Measurements from ENCODE around the gene FAM83G. TPM values are rescaled to one million over a fixed set of nuclear protein-coding genes. Genes with fewer than 3 reads are reported as not detected.

Gene FAM83G
- polyA plus RNA-seq, 1 of the 3 experiments (the other 2 are of a cell fraction) = 6.5 TPM

DNA sequence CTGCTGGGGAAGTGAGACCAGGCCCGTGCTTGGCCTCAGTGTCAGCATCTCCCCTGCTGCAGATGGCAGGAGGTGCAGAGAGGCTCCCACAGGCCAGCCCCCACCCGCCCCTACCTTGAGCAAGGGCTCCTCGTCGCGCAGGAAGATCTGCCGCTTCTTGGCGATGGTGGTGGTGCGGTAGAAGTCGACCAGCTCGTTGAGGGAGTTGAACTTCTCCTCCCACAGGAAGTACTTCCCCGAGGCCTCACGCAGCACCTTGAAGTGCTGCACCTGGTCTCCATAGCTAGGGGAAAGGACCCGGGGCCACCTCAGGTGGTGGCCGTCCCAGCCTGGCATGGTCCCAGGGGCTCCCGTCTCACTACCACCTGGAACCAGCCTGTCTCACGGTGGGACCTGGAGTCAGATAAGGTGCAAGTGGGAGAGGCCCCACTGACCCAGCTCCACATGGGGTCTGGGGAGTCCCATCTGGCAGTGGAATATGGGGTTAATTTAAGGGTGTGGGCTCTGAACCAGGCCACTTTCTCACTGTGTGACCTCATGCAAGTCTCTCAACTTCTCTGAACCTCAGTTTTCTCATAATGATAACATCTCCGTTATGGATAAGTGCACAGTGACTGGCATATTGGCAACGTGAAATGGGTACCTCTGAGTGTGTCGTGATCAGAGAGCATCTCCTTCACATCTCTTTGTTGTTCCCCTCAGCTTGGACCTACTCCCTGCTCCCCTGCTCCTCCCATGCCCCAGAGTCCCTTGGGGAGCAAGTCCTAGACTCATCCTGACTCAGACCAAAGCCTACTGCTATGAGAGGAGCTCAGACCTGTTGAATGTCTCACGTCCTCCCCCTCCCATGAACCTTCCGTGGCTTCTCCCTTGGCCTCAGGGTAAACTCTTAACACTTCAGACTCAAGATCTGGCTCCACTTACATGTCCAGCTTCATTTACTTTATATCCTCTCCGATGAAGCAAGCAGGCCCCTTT is 19.8 kb upstream of the FAM83G start:
- Histone ChIP-seq H2AFZ (ENCODE audit: low read depth) (no peak overlapping the region), H3F3A (replicated peaks; ENCODE audit: insufficient read depth) (peaks cover 5% of the 10 kb centered on the region), H3K4me3 (ENCODE audit: low read depth in 2 of 2, low read length in 1 of 2) (no peak overlapping the region), H3K4me1 (ENCODE audit: control insufficient read depth in 1 of 2, insufficient read depth in 2 of 2, low read depth in 1 of 2, low read length in 1 of 2) (peaks cover 0 to 14% of the 10 kb centered on the region in 2 experiments; a peak in 1 of 4 replicates), H3K36me3 (replicated peaks in 1 of 2; ENCODE audit: control insufficient read depth in 1 of 2, insufficient read depth in 2 of 2, low read length in 1 of 2) (no peaks in the 10 kb centered on the region), H3K79me2 (ENCODE audit: insufficient read depth) (no peaks in the 10 kb centered on the region), H3K9ac (no peak overlapping the region), H3K4me2 (no peak overlapping the region), H3K27me3 (ENCODE audit: insufficient read depth) (no peaks in the 10 kb centered on the region), H4K20me1 (ENCODE audit: insufficient read depth) (no peaks in the 10 kb centered on the region), H3K9me2 (no peaks in the 10 kb centered on the region), H3K27ac (ENCODE audit: low read depth in 2 of 2, low read length in 1 of 2) (no peak overlapping the region), H3K9me3 (no peaks in the 10 kb centered on the region)
- 94% methylated on average over 14 of the region's 22 CpGs for WGBS (ENCODE audit: low lambda C conversion rate)
- DNase-seq = no peak
- TF ChIP-seq RAD21 (IDR thresholded peaks at IDR 0.05; ENCODE audit: low read length) (no peak), RCOR1 (IDR thresholded peaks at IDR 0.05; ENCODE audit: low read length) (no peak), JUND (IDR thresholded peaks at IDR 0.05) (no peak), RFX5 (IDR thresholded peaks at IDR 0.05; ENCODE audit: low read length) (no peak), YY1 (IDR thresholded peaks at IDR 0.05; ENCODE audit: low read depth) (no peak), SMC3 (IDR thresholded peaks at IDR 0.05; ENCODE audit: low read depth, low read length) (no peak), SIN3A (IDR thresholded peaks at IDR 0.05; ENCODE audit: borderline replicate concordance, low read depth, low read length) (no peak), RXRA (IDR thresholded peaks at IDR 0.05; ENCODE audit: borderline replicate concordance, low read depth) (no peak), FOXM1 (IDR thresholded peaks at IDR 0.05; ENCODE audit: low read depth) (no peak), MXI1 (IDR thresholded peaks at IDR 0.05; ENCODE audit: low read depth, low read length) (no peak)
- TF ChIP-seq, protein P1, sequence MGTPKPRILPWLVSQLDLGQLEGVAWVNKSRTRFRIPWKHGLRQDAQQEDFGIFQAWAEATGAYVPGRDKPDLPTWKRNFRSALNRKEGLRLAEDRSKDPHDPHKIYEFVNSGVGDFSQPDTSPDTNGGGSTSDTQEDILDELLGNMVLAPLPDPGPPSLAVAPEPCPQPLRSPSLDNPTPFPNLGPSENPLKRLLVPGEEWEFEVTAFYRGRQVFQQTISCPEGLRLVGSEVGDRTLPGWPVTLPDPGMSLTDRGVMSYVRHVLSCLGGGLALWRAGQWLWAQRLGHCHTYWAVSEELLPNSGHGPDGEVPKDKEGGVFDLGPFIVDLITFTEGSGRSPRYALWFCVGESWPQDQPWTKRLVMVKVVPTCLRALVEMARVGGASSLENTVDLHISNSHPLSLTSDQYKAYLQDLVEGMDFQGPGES (IDR thresholded peaks at IDR 0.05; ENCODE audit: low read depth, low read length) = no peak
- TF ChIP-seq, protein P2, sequence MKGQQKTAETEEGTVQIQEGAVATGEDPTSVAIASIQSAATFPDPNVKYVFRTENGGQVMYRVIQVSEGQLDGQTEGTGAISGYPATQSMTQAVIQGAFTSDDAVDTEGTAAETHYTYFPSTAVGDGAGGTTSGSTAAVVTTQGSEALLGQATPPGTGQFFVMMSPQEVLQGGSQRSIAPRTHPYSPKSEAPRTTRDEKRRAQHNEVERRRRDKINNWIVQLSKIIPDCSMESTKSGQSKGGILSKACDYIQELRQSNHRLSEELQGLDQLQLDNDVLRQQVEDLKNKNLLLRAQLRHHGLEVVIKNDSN (IDR thresholded peaks at IDR 0.05; ENCODE audit: borderline replicate concordance, low read depth) = no peak
- TF ChIP-seq, protein P3, sequence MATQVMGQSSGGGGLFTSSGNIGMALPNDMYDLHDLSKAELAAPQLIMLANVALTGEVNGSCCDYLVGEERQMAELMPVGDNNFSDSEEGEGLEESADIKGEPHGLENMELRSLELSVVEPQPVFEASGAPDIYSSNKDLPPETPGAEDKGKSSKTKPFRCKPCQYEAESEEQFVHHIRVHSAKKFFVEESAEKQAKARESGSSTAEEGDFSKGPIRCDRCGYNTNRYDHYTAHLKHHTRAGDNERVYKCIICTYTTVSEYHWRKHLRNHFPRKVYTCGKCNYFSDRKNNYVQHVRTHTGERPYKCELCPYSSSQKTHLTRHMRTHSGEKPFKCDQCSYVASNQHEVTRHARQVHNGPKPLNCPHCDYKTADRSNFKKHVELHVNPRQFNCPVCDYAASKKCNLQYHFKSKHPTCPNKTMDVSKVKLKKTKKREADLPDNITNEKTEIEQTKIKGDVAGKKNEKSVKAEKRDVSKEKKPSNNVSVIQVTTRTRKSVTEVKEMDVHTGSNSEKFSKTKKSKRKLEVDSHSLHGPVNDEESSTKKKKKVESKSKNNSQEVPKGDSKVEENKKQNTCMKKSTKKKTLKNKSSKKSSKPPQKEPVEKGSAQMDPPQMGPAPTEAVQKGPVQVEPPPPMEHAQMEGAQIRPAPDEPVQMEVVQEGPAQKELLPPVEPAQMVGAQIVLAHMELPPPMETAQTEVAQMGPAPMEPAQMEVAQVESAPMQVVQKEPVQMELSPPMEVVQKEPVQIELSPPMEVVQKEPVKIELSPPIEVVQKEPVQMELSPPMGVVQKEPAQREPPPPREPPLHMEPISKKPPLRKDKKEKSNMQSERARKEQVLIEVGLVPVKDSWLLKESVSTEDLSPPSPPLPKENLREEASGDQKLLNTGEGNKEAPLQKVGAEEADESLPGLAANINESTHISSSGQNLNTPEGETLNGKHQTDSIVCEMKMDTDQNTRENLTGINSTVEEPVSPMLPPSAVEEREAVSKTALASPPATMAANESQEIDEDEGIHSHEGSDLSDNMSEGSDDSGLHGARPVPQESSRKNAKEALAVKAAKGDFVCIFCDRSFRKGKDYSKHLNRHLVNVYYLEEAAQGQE (IDR thresholded peaks at IDR 0.05; ENCODE audit: low read depth, low read length) = no peak
- POLR2A ChIA-PET = no interaction called here
- CTCF ChIA-PET = interaction anchor here (1.3 to 3.6 kb wide), 2 partner anchors 46 to 64 kb away, joined by 3 to 26 read pairs; no protein-coding TSS in a partner anchor

Measured in SK-N-SH (cell line).